Measurements from ENCODE around the gene POR.

POR gene

DNA sequence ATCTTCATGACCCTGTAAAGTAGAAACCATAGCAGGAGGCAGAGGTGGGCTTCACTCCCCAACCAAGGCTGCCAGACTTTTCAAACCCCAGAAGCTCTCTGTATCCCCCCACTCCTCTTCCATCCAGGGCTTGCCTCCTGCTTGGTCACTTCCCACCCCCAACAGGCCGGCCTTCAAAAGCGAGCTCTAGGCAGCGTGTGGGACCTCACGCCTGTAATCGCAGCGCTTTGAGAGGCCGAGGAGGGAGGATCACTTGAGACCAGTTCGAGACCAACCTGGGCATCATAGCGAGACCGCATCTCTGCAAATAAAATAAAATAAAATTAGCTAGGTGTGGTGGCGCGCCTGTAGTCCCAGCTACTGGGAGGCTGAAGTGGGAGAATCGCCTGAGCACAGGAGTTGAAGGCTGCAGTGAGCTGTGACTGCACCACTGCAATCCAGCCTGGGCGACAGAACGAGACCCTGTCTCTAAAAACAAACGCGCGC lies 743 bp upstream of the POR start:
- peak overlapping the region; percentile 76 for H3K4me3 ChIP-seq (ENCODE audit: low read depth, low read length)
- no peak for DNase-seq (ENCODE audit: low read depth)
- TF ChIP-seq POLR2A (IDR thresholded peaks at IDR 0.05; ENCODE audit: extremely low read depth, insufficient read length) (no peak), MAX (IDR thresholded peaks at IDR 0.05; ENCODE audit: low read depth, low read length) (no peak), MYC (IDR thresholded peaks at IDR 0.05; ENCODE audit: low read depth, low read length) (no peak)
- TF ChIP-seq, protein P1, sequence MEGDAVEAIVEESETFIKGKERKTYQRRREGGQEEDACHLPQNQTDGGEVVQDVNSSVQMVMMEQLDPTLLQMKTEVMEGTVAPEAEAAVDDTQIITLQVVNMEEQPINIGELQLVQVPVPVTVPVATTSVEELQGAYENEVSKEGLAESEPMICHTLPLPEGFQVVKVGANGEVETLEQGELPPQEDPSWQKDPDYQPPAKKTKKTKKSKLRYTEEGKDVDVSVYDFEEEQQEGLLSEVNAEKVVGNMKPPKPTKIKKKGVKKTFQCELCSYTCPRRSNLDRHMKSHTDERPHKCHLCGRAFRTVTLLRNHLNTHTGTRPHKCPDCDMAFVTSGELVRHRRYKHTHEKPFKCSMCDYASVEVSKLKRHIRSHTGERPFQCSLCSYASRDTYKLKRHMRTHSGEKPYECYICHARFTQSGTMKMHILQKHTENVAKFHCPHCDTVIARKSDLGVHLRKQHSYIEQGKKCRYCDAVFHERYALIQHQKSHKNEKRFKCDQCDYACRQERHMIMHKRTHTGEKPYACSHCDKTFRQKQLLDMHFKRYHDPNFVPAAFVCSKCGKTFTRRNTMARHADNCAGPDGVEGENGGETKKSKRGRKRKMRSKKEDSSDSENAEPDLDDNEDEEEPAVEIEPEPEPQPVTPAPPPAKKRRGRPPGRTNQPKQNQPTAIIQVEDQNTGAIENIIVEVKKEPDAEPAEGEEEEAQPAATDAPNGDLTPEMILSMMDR (IDR thresholded peaks at IDR 0.05; ENCODE audit: low read depth, low read length), result no peak

GRCh38 chr7:75915416-75916156 lies 631 bp downstream of the POR start:
- peak; percentile 70 for DNase-seq (ENCODE audit: low read depth)
- H3K4me3 ChIP-seq (ENCODE audit: low read depth, low read length), result peak overlapping the region; percentile 89
- TF ChIP-seq MAX (IDR thresholded peaks at IDR 0.05; ENCODE audit: low read depth, low read length) (no peak), MYC (IDR thresholded peaks at IDR 0.05; ENCODE audit: low read depth, low read length) (peak; percentile 24; the same call in 1 of the 2 replicates), POLR2A (IDR thresholded peaks at IDR 0.05; ENCODE audit: extremely low read depth, insufficient read length) (no peak)
- TF ChIP-seq, protein P1 (IDR thresholded peaks at IDR 0.05; ENCODE audit: low read depth, low read length), result no peak

GRCh38 chr7:75916259-75916658 lies 1.3 kb downstream of the POR start:
- no peak for DNase-seq (ENCODE audit: low read depth)
- H3K4me3 ChIP-seq (ENCODE audit: low read depth, low read length), result peak overlapping the region; percentile 89
- no peak for TF ChIP-seq POLR2A (IDR thresholded peaks at IDR 0.05; ENCODE audit: extremely low read depth, insufficient read length)
- TF ChIP-seq, protein P1 (IDR thresholded peaks at IDR 0.05; ENCODE audit: low read depth, low read length), result no peak
- TF ChIP-seq MYC (IDR thresholded peaks at IDR 0.05; ENCODE audit: low read depth, low read length), result no peak
- TF ChIP-seq MAX (IDR thresholded peaks at IDR 0.05; ENCODE audit: low read depth, low read length), result no peak

GRCh38 chr7:75916685-75917634 lies 2.0 kb downstream of the POR start:
- no peak overlapping the region for H3K4me3 ChIP-seq (ENCODE audit: low read depth, low read length)
- TF ChIP-seq MYC (IDR thresholded peaks at IDR 0.05; ENCODE audit: low read depth, low read length) (no peak), POLR2A (IDR thresholded peaks at IDR 0.05; ENCODE audit: extremely low read depth, insufficient read length) (no peak), MAX (IDR thresholded peaks at IDR 0.05; ENCODE audit: low read depth, low read length) (no peak)
- TF ChIP-seq, protein P1 (IDR thresholded peaks at IDR 0.05; ENCODE audit: low read depth, low read length), result no peak

GRCh38 chr7:75920431-75921161 lies 5.6 kb downstream of the POR start:
- no peak for DNase-seq (ENCODE audit: low read depth)
- TF ChIP-seq MYC (IDR thresholded peaks at IDR 0.05; ENCODE audit: low read depth, low read length) (no peak), MAX (IDR thresholded peaks at IDR 0.05; ENCODE audit: low read depth, low read length) (no peak), POLR2A (IDR thresholded peaks at IDR 0.05; ENCODE audit: extremely low read depth, insufficient read length) (no peak)
- TF ChIP-seq, protein P1 (IDR thresholded peaks at IDR 0.05; ENCODE audit: low read depth, low read length), result no peak

More at GRCh38 chr7:75916685-75917634, 2.0 kb downstream of the POR start:
- no peak for DNase-seq (ENCODE audit: low read depth)

More at GRCh38 chr7:75920431-75921161, 5.6 kb downstream of the POR start:
- H3K4me3 ChIP-seq (ENCODE audit: low read depth, low read length), result no peak overlapping the region
